ENCODE data around the gene TTYH2.
A peak's percentile ranks its signal among the peaks of the same experiment; 100 is the strongest.

Gene TTYH2

GRCh38 chr17:74194682-74195081 lies 18.7 kb upstream of the TTYH2 start:
- no peak overlapping the region for H2BK12ac ChIP-seq (ENCODE audit: low read length)
- H3K18ac ChIP-seq (ENCODE audit: low read length), result no peak overlapping the region
- H3K4me1 ChIP-seq (ENCODE audit: control insufficient read depth in 2 of 2, insufficient read depth in 1 of 2, low read depth in 1 of 2, low read length in 2 of 2), result peaks cover 8 to 9% of the 10 kb centered on the region in 2 donors
- no peak overlapping the region for H3K27ac ChIP-seq (replicated peaks; ENCODE audit: low read length)
- H2AK5ac ChIP-seq (ENCODE audit: low read depth, low read length), result no peak overlapping the region
- H4K91ac ChIP-seq (ENCODE audit: low read depth, low read length, poor library complexity), result no peak overlapping the region
- no peak overlapping the region for H3K23ac ChIP-seq (ENCODE audit: low read depth, low read length, poor library complexity)
- no CpG with 5 or more reads among the region's 9 CpGs for WGBS, 2 donors (ENCODE audit: extremely low coverage in 2 of 2, insufficient read length in 2 of 2, insufficient replicate concordance in 1 of 2)
- H2AFZ ChIP-seq (ENCODE audit: low read length), result no peak overlapping the region
- no peak overlapping the region for H3K14ac ChIP-seq (ENCODE audit: low read length)
- no peak overlapping the region for H2BK15ac ChIP-seq (ENCODE audit: low read length)
- peaks cover 0 to 55% (median 2%) of the 10 kb centered on the region in 3 experiments for H3K27me3 ChIP-seq (ENCODE audit: control insufficient read depth in 3 of 3, insufficient read depth in 3 of 3, low read depth in 1 of 3, low read length in 3 of 3)
- no peak overlapping the region for H3K4me3 ChIP-seq (ENCODE audit: low read length in 2 of 2)
- no peaks in the 10 kb centered on the region for H3K9me3 ChIP-seq (replicated peaks in 1 of 2; ENCODE audit: control insufficient read depth in 2 of 2, insufficient read depth in 1 of 2, low read depth in 1 of 2, low read length in 2 of 2)
- DNase-seq (ENCODE audit: low spot score), result no peak
- no peak overlapping the region for H2BK120ac ChIP-seq (ENCODE audit: low read depth, low read length)
- H3K79me1 ChIP-seq (ENCODE audit: low read depth, low read length), result no peaks in the 10 kb centered on the region
- H4K8ac ChIP-seq (ENCODE audit: low read depth, low read length), result no peak overlapping the region
- H3K4ac ChIP-seq (ENCODE audit: low read length), result no peak overlapping the region
- no peak overlapping the region for H3K4me2 ChIP-seq (ENCODE audit: insufficient read depth, low read length, poor library complexity, severe bottlenecking)
- H2BK5ac ChIP-seq (ENCODE audit: low read length), result no peak overlapping the region
- H3K9ac ChIP-seq (ENCODE audit: low read depth, low read length, poor library complexity), result no peak overlapping the region
- H3K36me3 ChIP-seq (replicated peaks in 1 of 2; ENCODE audit: control insufficient read depth in 2 of 2, insufficient read depth in 2 of 2, low read length in 2 of 2), result no peaks in the 10 kb centered on the region

DNA sequence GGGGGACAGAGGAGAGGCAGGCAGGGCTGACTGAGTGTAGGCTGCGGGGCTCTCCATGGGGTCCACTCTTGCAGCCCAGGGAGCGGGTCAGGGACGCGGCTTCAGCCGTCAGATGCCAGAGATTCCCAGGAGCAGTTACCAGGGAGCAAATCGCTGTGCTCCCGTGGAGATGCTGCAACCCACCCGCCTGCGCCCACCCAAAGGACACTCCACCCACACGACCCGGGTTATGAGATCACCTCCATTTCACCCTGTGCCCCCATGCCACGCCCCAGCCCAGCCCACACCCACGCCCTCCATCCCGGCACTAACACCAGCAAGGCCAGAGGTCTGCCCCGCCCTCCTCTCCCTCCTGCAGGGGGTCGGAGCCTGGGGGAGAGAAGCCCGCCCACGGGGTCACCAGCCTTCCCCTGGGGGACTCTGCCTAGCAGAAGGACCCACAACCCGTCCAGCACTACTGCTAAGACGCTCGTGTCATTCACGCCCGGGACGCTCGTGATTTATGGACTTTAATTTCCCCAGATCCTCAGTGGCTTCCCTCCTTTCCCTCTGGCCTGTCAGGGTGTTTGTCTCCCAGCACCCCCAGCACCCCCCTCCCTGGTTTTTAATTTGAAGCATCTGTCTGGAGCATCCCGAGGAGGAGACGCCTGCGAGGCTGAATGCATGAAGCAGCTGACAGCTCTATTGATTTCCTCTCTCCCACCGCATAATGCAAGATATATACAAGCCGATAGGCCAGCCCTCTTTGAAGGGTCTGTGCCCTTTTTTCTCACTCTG lies 16.6 kb upstream of the TTYH2 start:
- H2AFZ ChIP-seq (ENCODE audit: low read length), result peak overlapping the region; percentile 7
- H2BK5ac ChIP-seq (ENCODE audit: low read length), result no peak overlapping the region
- no peak overlapping the region for H2AK5ac ChIP-seq (ENCODE audit: low read depth, low read length)
- H3K4ac ChIP-seq (ENCODE audit: low read length), result no peak overlapping the region
- H3K4me1 ChIP-seq (ENCODE audit: control insufficient read depth in 2 of 2, insufficient read depth in 1 of 2, low read depth in 1 of 2, low read length in 2 of 2), result peaks cover 8 to 10% of the 10 kb centered on the region in 2 donors
- no peak overlapping the region for H3K23ac ChIP-seq (ENCODE audit: low read depth, low read length, poor library complexity)
- peak overlapping the region; percentile 49 for H2BK15ac ChIP-seq (ENCODE audit: low read length)
- no peak overlapping the region for H4K91ac ChIP-seq (ENCODE audit: low read depth, low read length, poor library complexity)
- H3K4me3 ChIP-seq (ENCODE audit: low read length in 2 of 2), result no peak overlapping the region
- H4K8ac ChIP-seq (ENCODE audit: low read depth, low read length), result no peak overlapping the region
- H2BK12ac ChIP-seq (ENCODE audit: low read length), result peak overlapping the region; percentile 46
- no peak overlapping the region for H3K4me2 ChIP-seq (ENCODE audit: insufficient read depth, low read length, poor library complexity, severe bottlenecking)
- H3K9me3 ChIP-seq (replicated peaks in 1 of 2; ENCODE audit: control insufficient read depth in 2 of 2, insufficient read depth in 1 of 2, low read depth in 1 of 2, low read length in 2 of 2), result no peaks in the 10 kb centered on the region
- H2BK120ac ChIP-seq (ENCODE audit: low read depth, low read length), result no peak overlapping the region
- H3K27ac ChIP-seq (replicated peaks; ENCODE audit: low read length), result no peak overlapping the region
- H3K14ac ChIP-seq (ENCODE audit: low read length), result peak overlapping the region; percentile 25
- peaks cover 0 to 66% (median 5%) of the 10 kb centered on the region in 3 experiments for H3K27me3 ChIP-seq (ENCODE audit: control insufficient read depth in 3 of 3, insufficient read depth in 3 of 3, low read depth in 1 of 3, low read length in 3 of 3)
- H3K18ac ChIP-seq (ENCODE audit: low read length), result peak overlapping the region; percentile 58
- H3K79me1 ChIP-seq (ENCODE audit: low read depth, low read length), result no peaks in the 10 kb centered on the region
- H3K36me3 ChIP-seq (replicated peaks in 1 of 2; ENCODE audit: control insufficient read depth in 2 of 2, insufficient read depth in 2 of 2, low read length in 2 of 2), result no peaks in the 10 kb centered on the region
- no peak for DNase-seq (ENCODE audit: low spot score)
- peak overlapping the region; percentile 24 for H3K9ac ChIP-seq (ENCODE audit: low read depth, low read length, poor library complexity)
- WGBS, 2 donors (ENCODE audit: extremely low coverage in 2 of 2, insufficient read length in 2 of 2, insufficient replicate concordance in 1 of 2), result no CpG with 5 or more reads among the region's 30 CpGs

GRCh38 chr17:74197801-74198200 lies 15.6 kb upstream of the TTYH2 start:
- Histone ChIP-seq H2AK5ac (ENCODE audit: low read depth, low read length) (no peak overlapping the region), H3K36me3 (replicated peaks in 1 of 2; ENCODE audit: control insufficient read depth in 2 of 2, insufficient read depth in 2 of 2, low read length in 2 of 2) (no peaks in the 10 kb centered on the region), H2BK15ac (ENCODE audit: low read length) (no peak overlapping the region), H3K4me1 (ENCODE audit: control insufficient read depth in 2 of 2, insufficient read depth in 1 of 2, low read depth in 1 of 2, low read length in 2 of 2) (peaks cover 8 to 10% of the 10 kb centered on the region in 2 donors), H3K23ac (ENCODE audit: low read depth, low read length, poor library complexity) (no peak overlapping the region), H4K91ac (ENCODE audit: low read depth, low read length, poor library complexity) (no peak overlapping the region), H3K27ac (replicated peaks; ENCODE audit: low read length) (no peak overlapping the region), H2AFZ (ENCODE audit: low read length) (no peak overlapping the region), H3K9me3 (replicated peaks in 1 of 2; ENCODE audit: control insufficient read depth in 2 of 2, insufficient read depth in 1 of 2, low read depth in 1 of 2, low read length in 2 of 2) (no peaks in the 10 kb centered on the region), H3K18ac (ENCODE audit: low read length) (no peak overlapping the region), H3K4ac (ENCODE audit: low read length) (no peak overlapping the region), H2BK5ac (ENCODE audit: low read length) (no peak overlapping the region), H3K4me2 (ENCODE audit: insufficient read depth, low read length, poor library complexity, severe bottlenecking) (no peak overlapping the region), H3K9ac (ENCODE audit: low read depth, low read length, poor library complexity) (no peak overlapping the region), H3K14ac (ENCODE audit: low read length) (no peak overlapping the region), H3K27me3 (ENCODE audit: control insufficient read depth in 3 of 3, insufficient read depth in 3 of 3, low read depth in 1 of 3, low read length in 3 of 3) (peaks cover 0 to 70% (median 5%) of the 10 kb centered on the region in 3 experiments), H2BK12ac (ENCODE audit: low read length) (no peak overlapping the region), H3K79me1 (ENCODE audit: low read depth, low read length) (no peaks in the 10 kb centered on the region), H3K4me3 (ENCODE audit: low read length in 2 of 2) (no peak overlapping the region), H4K8ac (ENCODE audit: low read depth, low read length) (no peak overlapping the region), H2BK120ac (ENCODE audit: low read depth, low read length) (no peak overlapping the region)
- no peak for DNase-seq (ENCODE audit: low spot score)
- WGBS, 2 donors (ENCODE audit: extremely low coverage in 2 of 2, insufficient read length in 2 of 2, insufficient replicate concordance in 1 of 2), result no CpG with 5 or more reads among the region's 2 CpGs

DNA sequence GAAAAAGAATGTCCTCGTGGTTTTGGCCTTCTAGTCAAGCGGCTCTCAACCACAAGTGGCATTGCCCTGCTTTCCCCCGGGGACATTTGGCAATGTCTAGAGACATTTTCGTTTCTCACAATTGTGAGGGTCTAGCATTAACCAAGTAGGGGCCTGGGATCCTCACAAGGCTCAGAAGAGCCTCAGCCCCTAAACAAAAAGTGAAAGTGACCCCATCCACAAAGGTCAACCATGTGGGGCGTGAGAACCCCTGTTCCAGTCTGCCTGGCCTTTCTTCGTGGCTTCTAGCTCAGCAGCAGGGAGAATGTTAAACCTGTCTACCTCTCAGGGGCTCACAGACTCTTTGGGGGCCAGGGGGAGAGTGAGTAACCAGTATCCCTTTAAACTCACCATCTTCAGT lies 14.7 kb upstream of the TTYH2 start:
- H3K4ac ChIP-seq (ENCODE audit: low read length), result no peak overlapping the region
- H3K18ac ChIP-seq (ENCODE audit: low read length), result no peak overlapping the region
- no peak overlapping the region for H2BK15ac ChIP-seq (ENCODE audit: low read length)
- peaks cover 11 to 14% of the 10 kb centered on the region in 2 donors for H3K4me1 ChIP-seq (ENCODE audit: control insufficient read depth in 2 of 2, insufficient read depth in 1 of 2, low read depth in 1 of 2, low read length in 2 of 2)
- H2AFZ ChIP-seq (ENCODE audit: low read length), result no peak overlapping the region
- no peak overlapping the region for H3K27ac ChIP-seq (replicated peaks; ENCODE audit: low read length)
- no peak overlapping the region for H4K8ac ChIP-seq (ENCODE audit: low read depth, low read length)
- peaks cover 0 to 66% (median 5%) of the 10 kb centered on the region in 3 experiments for H3K27me3 ChIP-seq (ENCODE audit: control insufficient read depth in 3 of 3, insufficient read depth in 3 of 3, low read depth in 1 of 3, low read length in 3 of 3)
- H2BK12ac ChIP-seq (ENCODE audit: low read length), result no peak overlapping the region
- DNase-seq (ENCODE audit: low spot score), result no peak
- no peaks in the 10 kb centered on the region for H3K9me3 ChIP-seq (replicated peaks in 1 of 2; ENCODE audit: control insufficient read depth in 2 of 2, insufficient read depth in 1 of 2, low read depth in 1 of 2, low read length in 2 of 2)
- H3K4me2 ChIP-seq (ENCODE audit: insufficient read depth, low read length, poor library complexity, severe bottlenecking), result no peak overlapping the region
- H3K36me3 ChIP-seq (replicated peaks in 1 of 2; ENCODE audit: control insufficient read depth in 2 of 2, insufficient read depth in 2 of 2, low read length in 2 of 2), result no peaks in the 10 kb centered on the region
- WGBS, 2 donors (ENCODE audit: extremely low coverage in 2 of 2, insufficient read length in 2 of 2, insufficient replicate concordance in 1 of 2), result no CpG with 5 or more reads among the region's 6 CpGs
- H3K14ac ChIP-seq (ENCODE audit: low read length), result no peak overlapping the region
- H3K9ac ChIP-seq (ENCODE audit: low read depth, low read length, poor library complexity), result no peak overlapping the region
- H2BK5ac ChIP-seq (ENCODE audit: low read length), result no peak overlapping the region
- no peak overlapping the region for H2BK120ac ChIP-seq (ENCODE audit: low read depth, low read length)
- no peak overlapping the region for H3K23ac ChIP-seq (ENCODE audit: low read depth, low read length, poor library complexity)
- no peak overlapping the region for H2AK5ac ChIP-seq (ENCODE audit: low read depth, low read length)
- H4K91ac ChIP-seq (ENCODE audit: low read depth, low read length, poor library complexity), result no peak overlapping the region
- H3K4me3 ChIP-seq (ENCODE audit: low read length in 2 of 2), result no peak overlapping the region
- no peaks in the 10 kb centered on the region for H3K79me1 ChIP-seq (ENCODE audit: low read depth, low read length)

Measured in neuronal stem cell (in vitro differentiated cells).